ENCODE data around the gene WDR47.

- TF ChIP-seq, protein P1, sequence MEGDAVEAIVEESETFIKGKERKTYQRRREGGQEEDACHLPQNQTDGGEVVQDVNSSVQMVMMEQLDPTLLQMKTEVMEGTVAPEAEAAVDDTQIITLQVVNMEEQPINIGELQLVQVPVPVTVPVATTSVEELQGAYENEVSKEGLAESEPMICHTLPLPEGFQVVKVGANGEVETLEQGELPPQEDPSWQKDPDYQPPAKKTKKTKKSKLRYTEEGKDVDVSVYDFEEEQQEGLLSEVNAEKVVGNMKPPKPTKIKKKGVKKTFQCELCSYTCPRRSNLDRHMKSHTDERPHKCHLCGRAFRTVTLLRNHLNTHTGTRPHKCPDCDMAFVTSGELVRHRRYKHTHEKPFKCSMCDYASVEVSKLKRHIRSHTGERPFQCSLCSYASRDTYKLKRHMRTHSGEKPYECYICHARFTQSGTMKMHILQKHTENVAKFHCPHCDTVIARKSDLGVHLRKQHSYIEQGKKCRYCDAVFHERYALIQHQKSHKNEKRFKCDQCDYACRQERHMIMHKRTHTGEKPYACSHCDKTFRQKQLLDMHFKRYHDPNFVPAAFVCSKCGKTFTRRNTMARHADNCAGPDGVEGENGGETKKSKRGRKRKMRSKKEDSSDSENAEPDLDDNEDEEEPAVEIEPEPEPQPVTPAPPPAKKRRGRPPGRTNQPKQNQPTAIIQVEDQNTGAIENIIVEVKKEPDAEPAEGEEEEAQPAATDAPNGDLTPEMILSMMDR (IDR thresholded peaks at IDR 0.05), result no peak
- no peak for TF ChIP-seq POLR2A (IDR thresholded peaks at IDR 0.05)
Observed at GRCh38 chr1:108949044-108949443, 92.9 kb downstream of the WDR47 start.
